ENCODE data around the gene CHTF18. TPM values are rescaled to one million over a fixed set of nuclear protein-coding genes. Genes with fewer than 3 reads are reported as not detected.

Gene CHTF18
- total RNA-seq, 1 experiment from 2014 or later, result 120 TPM

GRCh38 chr16:827513-827912 is 39.1 kb downstream of the CHTF18 start:
- Histone ChIP-seq H3K79me1 (ENCODE audit: insufficient read depth, low read depth, low read length, poor library complexity, severe bottlenecking) (no peaks in the 10 kb centered on the region), H2AK5ac (ENCODE audit: insufficient read length, low read length) (no peak overlapping the region), H3K4me2 (ENCODE audit: insufficient read depth, insufficient read length, low read length) (no peak overlapping the region), H3K9me3 (ENCODE audit: control insufficient read depth, low read depth, low read length) (no peaks in the 10 kb centered on the region), H4K8ac (replicated peaks; ENCODE audit: insufficient read length, low read depth, low read length) (no peak overlapping the region), H2BK12ac (ENCODE audit: insufficient read length, low read depth, low read length) (no peak overlapping the region), H3K14ac (ENCODE audit: insufficient read depth, low read length) (no peak overlapping the region), H3T11ph (ENCODE audit: low read length) (no peak overlapping the region), H4K91ac (ENCODE audit: insufficient read length, low read depth, low read length) (no peak overlapping the region), H4K5ac (ENCODE audit: insufficient read length, low read depth, low read length) (no peak overlapping the region), H3K27me3 (ENCODE audit: insufficient read depth, low read length) (no peaks in the 10 kb centered on the region), H3K27ac (ENCODE audit: insufficient read length, low read depth, low read length) (no peak overlapping the region), H3K23me2 (ENCODE audit: insufficient read length, low read depth, low read length, poor library complexity, severe bottlenecking) (no peaks in the 10 kb centered on the region), H3K9ac (ENCODE audit: extremely low read depth, insufficient read length, low read length) (no peak overlapping the region), H3K4me1 (ENCODE audit: insufficient read depth, low read length) (no peaks in the 10 kb centered on the region), H3K56ac (ENCODE audit: insufficient read length, low read depth, low read length) (no peak overlapping the region), H2AFZ (ENCODE audit: low read length) (no peak overlapping the region), H3K4ac (ENCODE audit: low read depth, low read length) (no peak overlapping the region), H3K18ac (ENCODE audit: insufficient read length, low read depth, low read length) (no peak overlapping the region), H2BK5ac (ENCODE audit: insufficient read length, low read length) (no peak overlapping the region), H4K20me1 (ENCODE audit: control insufficient read depth, insufficient read depth, insufficient read length) (no peaks in the 10 kb centered on the region), H3K23ac (ENCODE audit: insufficient read length, low read depth, low read length) (no peak overlapping the region), H2BK120ac (ENCODE audit: low read depth, low read length, poor library complexity, severe bottlenecking) (no peak overlapping the region), H2BK15ac (ENCODE audit: low read depth, low read length) (no peak overlapping the region), H2BK20ac (ENCODE audit: low read depth, low read length, poor library complexity, severe bottlenecking) (no peak overlapping the region), H3K79me2 (ENCODE audit: insufficient read depth, low read length) (no peaks in the 10 kb centered on the region)
- no peak for DNase-seq
- WGBS (ENCODE audit: extremely low coverage, insufficient read length, low lambda C conversion rate), result no CpG with 5 or more reads among the region's 24 CpGs
- H3K36me3 Mint-ChIP-seq (ENCODE audit: insufficient read depth in 1 of 3, low read depth in 3 of 3), result no peaks in the 10 kb centered on the region
- H3K4me1 Mint-ChIP-seq, result peaks cover 6% of the 10 kb centered on the region in 2 experiments; a peak in 2 of 4 replicates
- no peak for TF ChIP-seq CTCF (conservative IDR thresholded peaks at IDR 0.05)
- no peak overlapping the region for H3K27ac Mint-ChIP-seq
- H3K27me3 Mint-ChIP-seq (ENCODE audit: low read depth), result peaks cover 11% of the 10 kb centered on the region
- H3K9me3 Mint-ChIP-seq, result no peaks in the 10 kb centered on the region
- H3K4me3 Mint-ChIP-seq, result no peak overlapping the region; a peak in 1 of 5 replicates
